Measurements from ENCODE around the gene CLEC19A.

The CLEC19A gene

GRCh38 chr16:19359556-19359955 lies 74.0 kb downstream of the CLEC19A start:
- no peak for FAIRE-seq
- TF ChIP-seq POLR2AphosphoS5 (IDR thresholded peaks at IDR 0.05; ENCODE audit: low read depth, low read length) = no peak
- TF ChIP-seq TAF1 (IDR thresholded peaks at IDR 0.05; ENCODE audit: low read depth, low read length) = no peak
- TF ChIP-seq SPI1 (IDR thresholded peaks at IDR 0.05; ENCODE audit: low read depth, low read length) = no peak
- TF ChIP-seq POU2F2 (IDR thresholded peaks at IDR 0.05; ENCODE audit: low read depth, low read length) = no peak
- no peak for TF ChIP-seq PAX5 (IDR thresholded peaks at IDR 0.05; ENCODE audit: insufficient read depth, low read length, severe bottlenecking)
- no peak for TF ChIP-seq POLR2A (IDR thresholded peaks at IDR 0.05; ENCODE audit: low read depth, low read length)
- no peak for DNase-seq (ENCODE audit: insufficient read length, low spot score)

All from GM12891 (cell line).